Fibroblast of peridontal ligament (primary cell): ENCODE results near the gene ABI1.
A peak's percentile ranks its signal among the peaks of the same experiment; 100 is the strongest.
"Not testable (repeated sequence)": the region's sequence is repeated elsewhere in the genome, so short reads cannot be mapped to it uniquely, and the experiment has no call there.

ENCODE experiments used
- DNase-seq: peaks from one replicate; pipeline ENCODE4 v3.0.0-alpha.2; 2010; ENCODE audit errors: extremely low read depth

Gene ABI1

DNA sequence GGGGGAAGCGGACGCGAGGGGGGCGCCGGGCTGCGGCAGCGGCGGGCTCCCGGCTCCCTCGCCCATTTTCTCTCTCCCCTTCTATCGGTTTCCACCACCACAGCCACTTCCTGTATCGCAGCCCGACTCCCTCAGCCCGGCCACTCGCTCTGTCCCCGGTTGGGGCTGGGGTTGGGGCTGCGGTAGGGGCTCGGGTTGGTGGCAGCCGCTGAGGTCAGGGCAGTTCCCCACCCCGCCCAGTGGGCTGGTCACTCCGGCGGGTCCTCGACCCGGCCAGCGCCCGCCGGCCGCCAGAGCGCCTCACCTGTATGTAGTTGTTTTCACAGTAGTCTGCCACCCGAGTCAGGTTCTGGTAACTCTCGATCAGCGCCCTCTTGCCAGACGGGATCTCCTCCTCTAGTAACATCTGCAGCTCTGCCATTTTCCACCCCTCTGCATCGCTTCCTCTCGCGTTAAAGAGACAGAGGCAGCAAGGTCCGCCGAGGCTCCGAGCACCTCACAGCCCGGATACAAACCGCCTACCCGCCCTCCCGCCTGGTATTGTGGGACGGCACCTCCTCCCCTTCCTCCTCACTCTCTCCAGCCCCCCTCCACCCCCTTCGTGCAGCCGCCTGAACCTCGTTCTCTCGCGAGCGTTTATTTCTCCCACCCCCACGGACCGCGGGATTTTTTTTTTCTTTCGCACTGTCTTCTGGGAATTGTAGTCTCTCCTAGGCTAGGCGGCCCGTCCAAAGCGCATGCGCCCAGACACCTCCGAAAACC lies at the start of gene ABI1:
Gene ABI1 (minus strand): TSS at position 516 of the 762 bp plus-strand sequence. CDS start 95 bp downstream, at position 421.
- DNase-seq, result peak; percentile 99

DNA sequence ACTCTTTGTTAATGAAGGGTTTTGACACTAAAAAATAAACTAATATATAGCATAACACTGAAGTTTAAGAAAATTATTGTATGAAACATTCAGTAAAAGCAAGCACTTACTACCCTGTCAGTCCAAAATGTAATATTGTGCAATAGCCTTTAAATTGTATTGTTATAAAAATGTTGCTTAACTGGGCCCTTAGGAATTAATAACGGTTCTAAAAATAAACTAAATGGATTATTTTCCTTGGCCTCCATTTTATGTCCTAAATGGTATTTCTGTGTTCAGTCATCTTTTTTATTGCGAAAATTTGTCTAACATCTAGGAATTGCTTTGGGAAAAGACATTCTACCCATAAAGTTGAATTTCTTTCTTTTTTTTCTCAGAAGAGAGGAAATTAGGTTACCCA lies 49.0 kb upstream of the ABI1 start:
- DNase-seq, result peak; percentile 2

DNA sequence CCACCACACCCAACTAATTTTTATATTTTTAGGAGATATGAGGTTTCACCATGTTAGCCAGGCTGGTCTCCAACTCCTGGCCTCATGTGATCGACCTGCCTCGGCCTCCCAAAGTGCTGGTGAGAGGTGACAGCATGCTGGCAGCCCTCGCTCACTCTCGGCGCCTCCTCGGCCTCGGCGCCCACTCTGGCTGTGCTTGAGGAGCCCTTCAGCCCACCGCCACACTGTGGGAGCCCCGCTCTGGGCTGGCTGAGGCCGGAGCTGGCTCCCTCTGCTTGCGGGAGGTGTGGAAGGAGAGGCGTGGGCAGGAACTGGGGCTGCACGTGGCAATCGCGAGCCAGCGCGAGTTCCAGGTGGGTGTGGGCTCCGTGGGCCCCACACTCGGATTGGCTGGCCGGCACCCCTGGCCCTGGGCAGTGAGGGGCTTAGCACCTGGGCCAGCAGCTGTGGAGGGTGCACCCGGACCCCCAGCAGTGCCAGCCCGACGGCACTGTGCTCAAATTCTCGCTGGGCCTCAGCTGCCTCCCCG lies 44.6 kb upstream of the ABI1 start:
- DNase-seq, result not testable (repeated sequence)

DNA sequence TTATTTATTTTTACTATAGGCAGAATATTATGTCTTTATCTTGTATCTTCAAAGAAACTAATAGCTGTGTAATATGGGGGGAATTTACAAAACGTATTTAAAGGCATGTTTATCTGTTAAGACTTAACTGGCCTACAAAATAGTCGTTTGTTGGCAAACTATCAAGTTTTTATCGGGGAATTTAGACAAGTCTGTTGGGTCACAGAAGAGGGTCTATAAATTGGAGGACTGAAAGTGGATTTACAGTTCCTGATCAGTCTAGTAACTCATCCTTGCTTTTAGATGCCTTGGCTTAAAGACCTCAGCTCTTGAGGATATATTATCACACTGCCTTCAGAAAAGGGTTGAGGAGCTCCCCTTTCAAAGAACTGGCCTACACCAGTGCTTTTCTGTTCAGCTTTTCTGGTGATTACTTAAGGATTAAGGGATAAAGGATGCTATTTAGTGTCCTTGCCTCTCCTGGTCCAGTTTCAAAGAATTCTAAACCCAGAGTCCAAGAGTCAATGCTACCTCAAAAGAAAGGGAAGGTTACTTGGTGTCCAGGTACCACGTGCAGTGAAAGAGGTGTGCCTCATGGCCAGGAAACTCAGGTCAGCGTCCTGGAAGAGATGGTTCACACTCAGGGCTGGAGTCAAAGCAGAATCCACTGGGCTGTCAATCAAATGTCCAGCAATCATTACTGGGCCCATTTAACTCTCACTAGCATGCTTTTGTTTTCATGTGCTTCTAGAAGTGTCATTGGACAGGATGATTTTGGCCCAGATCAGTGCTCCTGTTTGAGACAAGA lies 42.9 kb upstream of the ABI1 start:
- no peak for DNase-seq

DNA sequence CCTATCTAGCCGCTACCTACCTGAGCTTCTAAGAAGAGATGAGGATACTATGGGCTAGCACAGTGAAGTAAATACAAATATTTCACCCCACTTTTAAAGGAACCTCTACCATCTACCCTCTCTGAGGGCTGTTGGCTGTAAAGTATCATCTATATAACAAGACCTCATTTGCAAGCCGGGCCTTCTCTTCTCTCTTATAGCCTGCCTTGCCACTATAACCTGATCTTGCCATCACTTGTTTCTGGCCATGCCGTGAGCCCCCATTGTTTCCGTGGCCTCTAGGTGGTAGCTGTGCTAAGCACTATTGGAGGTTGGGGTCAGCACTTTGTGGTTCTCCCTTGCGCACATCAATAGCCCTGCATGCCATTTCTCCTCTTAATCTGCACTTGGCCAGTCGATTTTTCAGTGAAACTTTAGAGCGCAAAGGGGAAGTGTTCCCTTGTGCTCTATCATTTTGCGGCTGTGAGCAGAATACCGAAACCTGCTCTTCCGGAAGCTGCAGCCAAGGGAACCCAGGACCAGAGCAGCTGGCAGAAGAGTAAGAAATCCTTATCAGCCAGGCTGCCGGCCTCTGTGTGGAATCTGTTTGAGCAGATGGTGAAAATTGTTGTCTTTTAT lies 31.7 kb upstream of the ABI1 start:
- not testable (repeated sequence) for DNase-seq

DNA sequence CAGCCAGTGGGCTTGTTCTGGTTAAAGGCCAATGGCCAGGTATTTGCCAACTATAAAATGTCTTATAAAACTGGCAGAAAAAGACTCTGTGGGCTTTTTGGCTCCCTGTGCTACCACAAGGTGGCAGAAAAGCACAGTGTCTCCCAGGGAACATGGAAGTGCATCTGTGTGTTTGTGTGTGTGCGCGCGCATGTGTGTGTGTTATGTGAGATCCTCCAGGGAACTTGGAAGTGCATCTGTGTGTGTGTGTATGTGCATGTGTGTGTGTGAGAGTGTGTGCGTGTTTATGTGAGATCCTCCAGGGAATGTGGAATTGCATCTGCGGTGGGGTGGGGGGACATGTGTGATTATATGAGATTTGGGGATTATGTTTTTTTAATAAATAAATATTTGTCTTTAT lies 30.2 kb upstream of the ABI1 start:
- peak; percentile 76 for DNase-seq

DNA sequence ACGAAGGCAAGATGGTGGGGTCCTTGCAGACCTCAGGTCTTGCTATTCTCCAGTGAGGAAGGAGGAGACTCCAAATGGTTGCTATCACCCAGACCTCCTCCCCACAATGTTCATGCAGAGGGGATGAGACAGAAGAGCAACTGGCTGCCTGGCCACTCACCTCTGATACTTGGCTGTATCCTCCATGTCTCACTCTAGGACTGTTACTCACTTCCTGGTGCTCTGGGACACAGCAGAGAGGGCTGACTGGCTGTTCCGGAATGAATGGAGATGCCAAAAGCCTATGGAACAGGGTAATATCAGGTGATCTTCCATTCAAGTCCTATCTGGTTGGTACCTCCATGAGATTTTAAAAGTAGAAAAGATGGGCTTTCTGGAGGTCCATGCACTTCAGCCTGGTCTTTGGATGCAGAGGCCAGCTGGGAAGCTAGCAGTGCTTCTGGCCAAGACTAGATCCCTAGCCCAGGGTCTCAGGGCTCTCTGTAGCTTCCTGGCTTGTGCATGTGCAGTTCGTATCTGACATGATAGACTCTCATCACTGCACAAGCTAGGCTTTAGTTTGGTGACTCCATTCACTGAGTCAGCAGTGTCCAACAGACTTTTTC lies 27.0 kb upstream of the ABI1 start:
- no peak for DNase-seq

DNA sequence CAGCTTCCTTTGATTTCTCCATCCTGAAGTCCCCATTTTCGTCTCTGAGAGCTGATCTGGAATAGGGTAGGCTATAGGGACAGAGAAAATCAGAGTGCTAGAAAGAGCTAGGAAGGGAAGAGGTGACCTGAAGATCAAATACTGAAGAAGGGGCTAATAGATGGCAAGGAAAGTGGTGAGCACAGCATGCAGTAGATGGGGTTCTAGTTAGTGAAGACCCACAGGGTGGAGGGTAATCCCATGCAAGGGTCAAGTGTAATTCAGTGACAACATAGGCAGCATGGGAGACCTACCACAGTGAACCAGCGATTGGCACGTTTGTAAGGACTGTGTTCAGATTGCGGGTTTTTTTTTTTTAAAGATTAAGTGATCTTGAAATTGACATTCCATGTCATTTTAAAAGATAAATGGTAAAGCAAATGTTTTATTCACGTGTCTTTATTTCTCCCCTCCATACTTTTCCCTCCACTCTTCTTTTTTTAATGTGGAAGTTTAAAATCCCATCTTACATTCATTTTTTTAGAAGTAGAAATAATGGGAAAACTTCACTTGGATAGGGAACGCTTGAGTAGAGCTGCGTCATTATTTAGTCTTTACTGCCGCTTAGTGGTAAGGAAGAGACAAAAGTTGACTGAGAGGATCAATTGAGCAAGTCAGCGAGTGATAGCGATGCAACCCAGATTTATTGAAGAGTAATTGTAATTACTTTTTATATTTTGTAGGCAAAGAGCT lies 21.0 kb upstream of the ABI1 start:
- peak; percentile 87 for DNase-seq

DNA sequence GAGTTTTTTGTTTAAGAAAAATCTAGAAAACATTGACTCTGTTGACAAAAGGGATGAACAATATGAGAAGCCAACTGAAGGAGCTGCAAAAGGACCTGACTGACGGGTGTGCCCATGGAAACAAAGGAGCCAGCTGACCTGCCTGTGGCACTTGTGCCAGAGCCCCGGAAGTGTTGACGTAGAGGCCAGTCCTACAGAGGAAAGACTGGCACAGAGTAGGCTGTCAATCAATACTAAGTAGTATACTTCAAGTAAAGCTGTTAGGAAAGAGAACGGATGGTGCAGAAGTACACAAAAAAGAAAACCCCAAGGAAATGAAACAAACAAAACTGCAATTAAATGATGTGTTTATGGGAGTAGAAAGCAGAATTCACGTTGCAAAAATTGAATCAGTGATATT lies 19.0 kb upstream of the ABI1 start:
- no peak for DNase-seq

DNA sequence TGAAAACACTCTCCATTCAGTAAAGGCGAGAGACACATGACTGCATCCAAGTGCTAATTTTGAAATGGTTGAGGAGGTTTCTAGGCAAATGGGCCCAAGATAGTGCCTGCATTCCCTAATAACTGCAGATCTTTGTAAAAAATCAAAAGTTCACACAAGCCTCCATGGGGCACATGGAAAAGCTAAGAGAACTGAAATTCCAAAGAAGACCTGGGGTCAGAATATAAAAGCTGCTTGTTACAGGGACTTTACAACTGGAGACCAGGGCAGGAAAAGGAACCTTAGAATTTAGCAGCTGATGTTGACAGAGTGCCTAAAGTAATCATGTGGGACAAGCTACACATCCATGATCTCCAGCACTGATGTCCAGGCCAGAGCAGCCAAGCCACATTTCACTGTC lies 10.0 kb upstream of the ABI1 start:
- DNase-seq, result no peak

DNA sequence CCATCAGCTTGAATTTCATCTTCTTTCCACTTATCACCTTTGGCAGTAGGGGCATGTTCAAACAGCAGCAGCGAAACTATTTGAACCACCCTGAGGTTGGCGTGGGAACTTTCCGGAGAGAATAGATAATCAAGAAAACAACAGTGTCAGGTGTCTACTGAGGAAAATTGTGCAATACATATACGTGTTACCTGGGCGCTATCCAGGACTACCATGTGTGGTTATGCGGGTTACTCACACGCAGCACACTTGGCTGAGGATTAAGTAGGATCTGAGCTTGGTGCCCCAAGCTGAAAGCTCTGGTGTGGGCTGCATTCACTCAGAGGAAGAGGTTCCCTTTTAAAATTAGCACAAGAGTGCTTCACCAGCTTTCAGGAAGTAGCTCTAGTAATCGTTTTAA lies 8.8 kb upstream of the ABI1 start:
- no peak for DNase-seq

DNA sequence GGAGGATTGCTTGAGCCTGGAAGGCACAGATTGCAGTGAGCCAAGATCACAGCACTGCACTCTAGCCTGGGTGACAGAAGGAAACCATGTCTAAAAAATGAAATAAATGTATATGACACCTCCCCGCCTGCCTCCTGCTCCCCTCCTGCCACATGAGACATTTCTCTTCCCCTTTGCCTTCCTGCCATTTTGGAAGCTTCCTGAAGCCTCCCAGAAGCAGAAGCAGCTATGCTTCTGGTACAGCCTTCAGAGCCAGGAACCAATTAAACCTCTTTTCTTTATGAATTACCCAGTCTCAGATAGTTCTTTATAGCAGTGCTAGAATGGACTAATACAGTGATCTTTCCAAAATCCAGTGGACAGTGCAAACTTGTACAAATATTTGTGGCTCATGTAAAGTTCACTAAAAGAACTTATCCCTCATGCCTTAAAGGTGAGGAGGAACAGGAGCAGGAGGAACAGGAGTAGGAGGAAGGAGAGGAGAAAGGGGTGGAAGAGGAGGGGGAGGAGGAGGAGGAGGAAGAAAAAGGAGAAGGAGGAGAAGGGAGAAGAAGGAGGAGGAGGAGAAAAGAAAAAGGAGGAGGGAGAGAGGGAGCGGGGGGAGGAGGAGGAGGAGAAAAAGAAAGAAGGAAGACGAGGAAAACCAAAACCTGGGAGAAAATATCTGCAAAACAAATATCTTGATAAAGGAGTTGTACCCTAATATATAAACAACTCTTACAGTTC lies 2.8 kb upstream of the ABI1 start:
- DNase-seq, result no peak

DNA sequence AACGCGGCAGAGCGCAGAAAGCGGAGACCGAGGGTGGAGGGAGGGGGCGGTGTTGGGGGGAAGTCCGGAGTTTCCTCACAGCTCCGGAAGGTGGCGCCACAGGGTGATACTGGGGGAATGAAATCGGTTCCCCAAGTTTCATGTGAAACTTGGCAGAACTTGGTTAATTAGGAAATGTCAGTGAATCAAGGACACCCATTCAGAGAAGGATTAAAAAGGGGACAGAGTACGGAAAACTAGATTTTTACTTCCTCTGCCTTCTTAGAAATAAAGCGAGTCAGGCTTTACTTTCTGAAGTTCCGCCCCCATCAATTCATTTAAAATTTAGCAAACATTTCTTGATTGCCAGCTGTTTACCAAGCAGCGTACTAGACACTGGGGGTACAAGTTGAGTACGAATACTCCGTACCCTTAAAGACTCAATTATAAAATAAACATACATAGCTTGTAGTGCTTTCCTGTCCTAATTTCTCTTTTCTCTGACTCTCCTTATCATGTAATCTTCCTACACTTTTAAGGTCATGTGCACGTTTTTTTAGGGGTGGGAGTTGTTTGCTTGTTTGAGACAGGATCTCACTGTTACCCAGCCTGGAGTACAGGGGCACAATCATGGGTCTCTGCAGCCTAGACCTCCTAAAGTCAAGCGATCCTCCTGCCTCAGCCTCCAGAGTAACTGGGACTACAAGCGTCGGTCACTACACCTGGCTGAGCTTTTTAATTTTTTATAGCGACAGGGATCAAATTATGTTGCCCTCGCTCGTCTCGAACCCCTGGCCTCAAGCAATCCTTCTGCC lies 644 bp upstream of the ABI1 start:
- no peak for DNase-seq

DNA sequence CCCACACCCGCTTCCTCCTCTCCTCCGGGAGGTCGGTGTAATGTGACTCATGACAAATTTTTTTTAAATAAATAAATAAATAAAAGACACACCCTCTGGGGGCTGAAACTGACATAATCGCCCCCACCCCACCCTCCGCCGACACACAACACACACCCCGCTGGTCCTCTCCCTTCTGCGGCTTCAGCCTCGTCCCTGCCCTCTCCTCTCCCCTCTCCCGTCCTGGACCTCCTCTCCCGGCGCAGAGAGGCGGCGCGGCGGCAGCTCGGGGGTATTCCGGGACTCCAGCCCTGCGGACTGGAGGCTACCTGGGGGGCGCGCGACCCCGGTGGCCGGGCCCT lies 686 bp downstream of the ABI1 start:
- peak; percentile 66 for DNase-seq

DNA sequence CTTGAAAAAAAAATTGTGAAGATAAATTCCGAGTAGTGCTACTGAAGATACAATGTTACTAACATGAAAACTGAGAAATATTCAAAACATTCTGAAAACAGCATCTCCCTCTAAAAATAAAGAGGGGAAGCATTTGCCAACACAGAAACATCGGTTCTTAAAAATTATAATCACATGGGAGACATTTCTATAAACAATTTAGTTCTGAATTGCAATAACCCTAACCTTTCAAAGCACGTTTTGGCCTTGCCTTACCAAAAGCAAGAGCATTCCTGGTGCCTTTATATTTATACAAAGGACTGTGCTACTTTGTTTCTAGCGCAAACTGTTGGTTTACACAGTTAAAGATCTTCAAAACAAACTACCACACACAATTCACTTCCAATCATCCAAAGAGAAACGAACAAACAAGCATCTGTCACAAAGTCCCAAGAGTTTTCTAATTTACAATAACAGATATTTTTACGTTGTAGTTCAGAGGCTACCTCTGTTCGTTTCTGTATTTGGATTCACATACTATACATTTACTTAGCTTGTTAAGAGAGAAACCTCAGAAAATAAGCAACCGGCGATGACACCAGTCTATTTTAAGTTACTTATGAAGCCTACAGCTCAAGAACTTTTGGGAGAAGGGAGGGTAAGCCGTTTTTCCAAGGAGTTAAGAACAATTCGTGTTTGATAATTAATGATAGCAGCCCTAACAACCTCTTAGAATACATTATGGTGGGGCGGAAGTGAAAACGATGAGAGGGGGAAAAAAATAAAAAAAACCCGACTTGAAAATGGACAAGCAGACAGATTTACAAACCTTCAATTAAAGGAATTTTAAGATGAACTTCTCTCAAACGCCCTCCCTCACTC lies 1.3 kb downstream of the ABI1 start:
- peak; percentile 50 for DNase-seq

DNA sequence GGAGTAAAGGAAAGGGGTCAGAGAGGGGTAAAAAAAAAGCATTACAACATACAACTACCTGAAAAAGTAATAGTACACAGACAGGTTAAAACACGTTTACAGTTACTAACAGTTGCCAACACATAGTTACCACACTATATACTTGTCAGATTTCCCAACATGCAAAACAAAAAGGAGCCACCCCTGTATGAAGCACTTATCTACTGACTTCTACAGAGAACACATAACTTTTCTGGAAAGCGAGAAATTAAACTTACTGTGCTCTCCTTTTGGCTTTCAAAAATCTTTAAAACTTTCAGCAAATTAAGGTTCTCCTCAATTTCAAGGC lies 2.1 kb downstream of the ABI1 start:
- peak; percentile 28 for DNase-seq

DNA sequence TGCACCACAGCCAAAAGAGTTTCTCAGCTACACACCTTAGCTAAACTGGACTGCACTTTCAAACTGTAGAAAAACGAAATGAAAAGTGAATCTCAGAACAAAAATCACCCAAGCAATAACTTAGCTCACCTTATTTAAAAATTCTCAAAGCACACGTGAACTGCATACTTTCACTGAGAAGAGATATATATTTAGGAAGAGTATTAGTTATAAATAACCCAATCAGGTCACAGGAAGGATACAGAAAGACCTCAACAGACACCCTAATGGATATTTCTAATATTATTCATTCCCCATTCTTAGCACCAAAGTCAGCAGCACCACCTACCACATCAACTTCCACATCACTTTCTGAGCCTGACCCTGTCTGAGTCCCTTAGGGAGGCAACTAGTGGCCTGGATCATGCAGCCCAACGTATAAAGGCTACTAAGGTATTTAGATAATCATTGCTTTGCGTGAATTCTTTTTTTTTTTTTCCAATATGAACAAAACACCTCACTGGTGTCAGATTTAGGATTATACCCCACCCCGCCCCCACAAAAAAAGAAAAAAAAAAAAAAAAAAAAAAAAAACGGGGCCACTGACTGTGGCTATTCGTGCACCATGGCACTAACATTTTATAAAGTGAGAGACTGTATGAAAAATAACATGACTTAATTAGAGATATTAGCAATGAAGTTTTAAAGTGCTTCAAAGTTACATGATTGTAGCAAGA lies 2.6 kb downstream of the ABI1 start:
- DNase-seq, result no peak

DNA sequence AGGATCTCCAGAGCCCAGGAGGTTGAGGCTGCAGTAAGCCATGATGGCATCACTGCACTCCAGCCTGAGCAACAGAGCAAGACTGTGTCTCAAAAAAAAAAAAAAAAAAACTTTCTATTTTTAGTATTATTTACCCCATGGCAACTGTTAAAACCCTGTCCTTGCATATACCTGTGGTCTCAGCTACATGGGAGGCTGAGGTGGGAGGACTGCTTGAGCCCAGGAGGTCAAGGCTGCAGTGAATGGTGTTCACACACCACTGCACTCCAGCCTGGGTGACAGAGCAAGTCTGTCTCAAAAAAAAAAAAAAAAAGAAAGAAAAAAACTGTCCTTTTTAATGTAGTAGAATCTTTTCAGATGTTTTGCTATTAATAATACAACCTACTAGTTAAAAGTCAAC lies 3.2 kb downstream of the ABI1 start:
- DNase-seq, result not testable (repeated sequence)

DNA sequence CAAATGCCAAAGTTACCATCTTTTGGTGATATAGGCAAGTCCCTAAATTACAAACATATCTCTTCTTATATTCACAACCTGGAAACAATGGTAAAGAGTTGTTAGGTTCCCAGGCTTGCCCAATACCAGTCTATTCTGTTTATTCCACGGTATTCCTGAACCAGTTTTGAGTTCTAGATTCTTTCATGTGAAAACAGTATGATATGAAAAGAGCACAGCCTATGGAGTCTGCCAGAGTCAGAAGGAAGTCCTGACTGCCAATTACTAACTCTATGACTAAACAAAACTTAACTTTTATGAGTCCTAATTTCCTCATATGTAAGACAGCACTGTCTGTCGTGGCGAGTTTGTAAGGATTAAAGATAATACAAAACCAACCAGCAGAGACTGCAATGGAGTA lies 5.6 kb downstream of the ABI1 start:
- DNase-seq, result peak; percentile 26
